Brain pericyte (primary cell): ENCODE measurements around the gene CCDC174.

ENCODE experiments used
- DNase-seq: peaks from one replicate; pipeline ENCODE4 v3.0.0-alpha.2; 2012; ENCODE audit warnings: low read depth, low spot score

Gene CCDC174

GRCh38 chr3:14701676-14702075 lies 50.1 kb downstream of the CCDC174 start:
- no peak for DNase-seq

- no peak for DNase-seq
These were observed 51.7 kb downstream of the CCDC174 start for GRCh38 chr3:14703128-14703750.

- DNase-seq: no peak
These were observed 52.2 kb downstream of the CCDC174 start for GRCh38 chr3:14703791-14704190.

GRCh38 chr3:14706096-14706495 lies 54.5 kb downstream of the CCDC174 start:
- no peak for DNase-seq

- DNase-seq: no peak
These were observed 65.0 kb downstream of the CCDC174 start for GRCh38 chr3:14716591-14716990.

- no peak for DNase-seq
These were observed 65.7 kb downstream of the CCDC174 start for GRCh38 chr3:14717307-14717706.

- no peak for DNase-seq
These were observed 67.0 kb downstream of the CCDC174 start for GRCh38 chr3:14718539-14718938.

GRCh38 chr3:14719006-14719405 lies 67.4 kb downstream of the CCDC174 start:
- no peak for DNase-seq

DNA sequence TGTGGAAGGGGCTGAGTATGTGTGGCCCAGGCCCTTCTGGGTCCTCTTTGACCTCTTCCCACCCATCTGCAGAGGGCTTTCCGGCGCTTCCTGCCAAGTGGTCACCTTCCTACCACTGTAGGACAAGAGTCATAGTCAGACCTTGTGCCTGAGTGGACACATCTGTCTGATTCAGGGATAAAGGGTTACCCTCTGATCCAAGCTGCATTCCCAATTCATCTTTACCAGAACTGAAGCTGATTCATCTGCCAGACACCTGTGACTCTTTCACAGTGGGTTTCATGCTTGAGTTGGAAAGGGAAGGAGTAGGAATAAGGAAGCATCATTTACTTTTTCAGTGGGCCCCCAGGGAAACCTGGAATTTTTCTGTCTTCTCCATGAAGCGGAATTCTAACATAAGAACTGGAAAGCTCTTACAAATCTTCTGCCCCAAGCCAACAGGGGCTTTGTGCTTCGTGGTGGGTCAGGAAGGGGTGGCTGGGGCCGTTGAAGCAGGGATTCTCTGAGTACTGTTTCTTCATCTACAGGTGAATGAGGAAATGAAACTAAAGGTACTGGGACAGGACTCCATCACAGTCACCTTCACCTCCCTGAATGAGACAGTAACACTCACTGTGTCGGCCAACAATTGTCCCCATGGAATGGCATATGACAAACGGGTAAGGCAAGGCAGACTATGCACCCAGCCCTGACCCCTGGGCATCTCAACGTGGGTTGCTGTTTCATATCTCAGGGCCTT lies 69.7 kb downstream of the CCDC174 start:
- DNase-seq: no peak
